Measurements from ENCODE around the gene ASB5. TPM values are rescaled to one million over a fixed set of nuclear protein-coding genes. Genes with fewer than 3 reads are reported as not detected.

The ASB5 gene
- total and polyA plus RNA-seq, 10 donors: 0.06 to 0.50 TPM; not detected in 8

- peak within 1 kb of the TSS; percentile 37 to 81 (median 62) for H3K27ac ChIP-seq
- intact Hi-C loops (cut with DNase I; ENCODE audit: low total_unique reads): loop anchor here (10.0 kb wide), 1 partner anchor 119 kb away; the partner anchor contains the start of gene SPCS3
These were observed 73.6 kb downstream of the ASB5 start, which contains the start of gene SPATA4 for GRCh38 chr4:176195184-176195978. SPATA4 (minus strand) TSS chr4:176195585; CDS start chr4:176195562, 23 bp downstream.

GRCh38 chr4:176193938-176194337 lies 75.1 kb downstream of the ASB5 start:
- H3K9me3 ChIP-seq: no peaks in the 10 kb centered on the region
- WGBS, 5 donors: 64 to 74% (median 68%) methylated on average over 3 of the region's 3 CpGs
- no peaks in the 10 kb centered on the region for H3K36me3 ChIP-seq
- no peak overlapping the region for H3K4me3 ChIP-seq
- peaks cover 0 to 13% (median 10%) of the 10 kb centered on the region in 6 donors for H3K4me1 ChIP-seq
- peaks cover 0 to 37% (median 0%) of the 10 kb centered on the region in 7 donors for H3K27me3 ChIP-seq (replicated peaks in 1 of 7)
- no peak for DNase-seq
- H3K27ac ChIP-seq: no peak overlapping the region
- TF ChIP-seq POLR2AphosphoS5 (IDR thresholded peaks at IDR 0.05) (no peak), CTCF (IDR thresholded peaks at IDR 0.05 in 8 of 11, conservative IDR thresholded peaks at IDR 0.05 in 3 of 11) (no peak), POLR2A (IDR thresholded peaks at IDR 0.05) (no peak)
- intact Hi-C loops (cut with DNase I; ENCODE audit: low total_unique reads): loop anchor here (10.0 kb wide), 1 partner anchor 121 kb away; the partner anchor contains the start of gene SPCS3

More at GRCh38 chr4:176195184-176195978, 73.6 kb downstream of the ASB5 start, which contains the start of gene SPATA4:
- Histone ChIP-seq H3K9me3 (no peaks in the 10 kb centered on the region), H3K4me1 (peaks cover 0 to 13% (median 10%) of the 10 kb centered on the region in 6 donors), H3K27me3 (replicated peaks in 1 of 7) (peaks cover 0 to 32% (median 0%) of the 10 kb centered on the region in 7 donors), H3K4me3 (peak within 1 kb of the TSS; percentile 49 to 80 (median 54)), H3K36me3 (no peaks in the 10 kb centered on the region)
- DNase-seq: peak; percentile 99
- TF ChIP-seq CTCF (IDR thresholded peaks at IDR 0.05 in 8 of 11, conservative IDR thresholded peaks at IDR 0.05 in 3 of 11) (peak in 1 of 11 experiments; percentile 17), POLR2AphosphoS5 (IDR thresholded peaks at IDR 0.05) (peak; percentile 81 to 87 (median 84)), POLR2A (IDR thresholded peaks at IDR 0.05) (no peak)
- WGBS, 5 donors: 1% methylated on average over 40 to 45 of the region's 45 CpGs

- no peak overlapping the region for H3K27ac ChIP-seq
- H3K4me3 ChIP-seq: no peak overlapping the region
- peaks cover 0 to 37% (median 0%) of the 10 kb centered on the region in 7 donors for H3K27me3 ChIP-seq (replicated peaks in 1 of 7)
- WGBS, 5 donors: 42 to 58% (median 49%) methylated on average over 4 of the region's 4 CpGs
- no peaks in the 10 kb centered on the region for H3K9me3 ChIP-seq
- TF ChIP-seq CTCF (IDR thresholded peaks at IDR 0.05 in 8 of 11, conservative IDR thresholded peaks at IDR 0.05 in 3 of 11): no peak
- peaks cover 0 to 13% (median 10%) of the 10 kb centered on the region in 6 donors for H3K4me1 ChIP-seq
- intact Hi-C loops (cut with DNase I; ENCODE audit: low total_unique reads): loop anchor here (10.0 kb wide), 1 partner anchor 122 kb away; the partner anchor contains the start of gene SPCS3
- DNase-seq: no peak
- no peaks in the 10 kb centered on the region for H3K36me3 ChIP-seq
These were observed 75.9 kb downstream of the ASB5 start for GRCh38 chr4:176193126-176193525.

- Histone ChIP-seq H3K27me3 (replicated peaks in 1 of 7) (peaks cover 0 to 37% (median 0%) of the 10 kb centered on the region in 7 donors), H3K36me3 (no peaks in the 10 kb centered on the region), H3K4me1 (peaks cover 0 to 13% (median 10%) of the 10 kb centered on the region in 6 donors), H3K4me3 (no peak overlapping the region), H3K9me3 (no peaks in the 10 kb centered on the region), H3K27ac (no peak overlapping the region)
- intact Hi-C loops (cut with DNase I; ENCODE audit: low total_unique reads): loop anchor here (10.0 kb wide), 1 partner anchor 123 kb away; the partner anchor contains the start of gene SPCS3
- 33 to 55% (median 44%) methylated on average over 1 of the region's 1 CpG for WGBS, 5 donors
- TF ChIP-seq POLR2AphosphoS5 (IDR thresholded peaks at IDR 0.05) (no peak), POLR2A (IDR thresholded peaks at IDR 0.05) (no peak), CTCF (IDR thresholded peaks at IDR 0.05 in 8 of 11, conservative IDR thresholded peaks at IDR 0.05 in 3 of 11) (no peak)
- no peak for DNase-seq
These were observed 77.0 kb downstream of the ASB5 start for GRCh38 chr4:176191974-176192373.
